ENCODE data around the gene RPS3. TPM values are rescaled to one million over a fixed set of nuclear protein-coding genes. Genes with fewer than 3 reads are reported as not detected.

Gene RPS3
- total and polyA plus RNA-seq, 9 of the 15 experiments (the other 6 are each of a cell fraction or from before 2014, with no cell fraction given) = 2,700 to 5,771 (median 3,679) TPM

GRCh38 chr11:75376175-75376574, 23.1 kb upstream of the RPS3 start (continued):
- TF ChIP-seq, protein P1, sequence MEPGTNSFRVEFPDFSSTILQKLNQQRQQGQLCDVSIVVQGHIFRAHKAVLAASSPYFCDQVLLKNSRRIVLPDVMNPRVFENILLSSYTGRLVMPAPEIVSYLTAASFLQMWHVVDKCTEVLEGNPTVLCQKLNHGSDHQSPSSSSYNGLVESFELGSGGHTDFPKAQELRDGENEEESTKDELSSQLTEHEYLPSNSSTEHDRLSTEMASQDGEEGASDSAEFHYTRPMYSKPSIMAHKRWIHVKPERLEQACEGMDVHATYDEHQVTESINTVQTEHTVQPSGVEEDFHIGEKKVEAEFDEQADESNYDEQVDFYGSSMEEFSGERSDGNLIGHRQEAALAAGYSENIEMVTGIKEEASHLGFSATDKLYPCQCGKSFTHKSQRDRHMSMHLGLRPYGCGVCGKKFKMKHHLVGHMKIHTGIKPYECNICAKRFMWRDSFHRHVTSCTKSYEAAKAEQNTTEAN (CRISPR knock-in tag; IDR thresholded peaks at IDR 0.05) = no peak
- 0 out of 2 replicates have a peak, but pooled peaks have one; percentile 17 for TF ChIP-seq ESRRA (IDR thresholded peaks at IDR 0.05; ENCODE audit: borderline replicate concordance, low read depth)
- no peak for TF ChIP-seq PURB (CRISPR knock-in tag; IDR thresholded peaks at IDR 0.05; ENCODE audit: low read depth)
- TF ChIP-seq ZNF395 (CRISPR knock-in tag; IDR thresholded peaks at IDR 0.05) = no peak
- no peak for TF ChIP-seq RREB1 (CRISPR knock-in tag; IDR thresholded peaks at IDR 0.05)
- no peak for TF ChIP-seq TAL1 (IDR thresholded peaks at IDR 0.05)
- TF ChIP-seq, protein P2, sequence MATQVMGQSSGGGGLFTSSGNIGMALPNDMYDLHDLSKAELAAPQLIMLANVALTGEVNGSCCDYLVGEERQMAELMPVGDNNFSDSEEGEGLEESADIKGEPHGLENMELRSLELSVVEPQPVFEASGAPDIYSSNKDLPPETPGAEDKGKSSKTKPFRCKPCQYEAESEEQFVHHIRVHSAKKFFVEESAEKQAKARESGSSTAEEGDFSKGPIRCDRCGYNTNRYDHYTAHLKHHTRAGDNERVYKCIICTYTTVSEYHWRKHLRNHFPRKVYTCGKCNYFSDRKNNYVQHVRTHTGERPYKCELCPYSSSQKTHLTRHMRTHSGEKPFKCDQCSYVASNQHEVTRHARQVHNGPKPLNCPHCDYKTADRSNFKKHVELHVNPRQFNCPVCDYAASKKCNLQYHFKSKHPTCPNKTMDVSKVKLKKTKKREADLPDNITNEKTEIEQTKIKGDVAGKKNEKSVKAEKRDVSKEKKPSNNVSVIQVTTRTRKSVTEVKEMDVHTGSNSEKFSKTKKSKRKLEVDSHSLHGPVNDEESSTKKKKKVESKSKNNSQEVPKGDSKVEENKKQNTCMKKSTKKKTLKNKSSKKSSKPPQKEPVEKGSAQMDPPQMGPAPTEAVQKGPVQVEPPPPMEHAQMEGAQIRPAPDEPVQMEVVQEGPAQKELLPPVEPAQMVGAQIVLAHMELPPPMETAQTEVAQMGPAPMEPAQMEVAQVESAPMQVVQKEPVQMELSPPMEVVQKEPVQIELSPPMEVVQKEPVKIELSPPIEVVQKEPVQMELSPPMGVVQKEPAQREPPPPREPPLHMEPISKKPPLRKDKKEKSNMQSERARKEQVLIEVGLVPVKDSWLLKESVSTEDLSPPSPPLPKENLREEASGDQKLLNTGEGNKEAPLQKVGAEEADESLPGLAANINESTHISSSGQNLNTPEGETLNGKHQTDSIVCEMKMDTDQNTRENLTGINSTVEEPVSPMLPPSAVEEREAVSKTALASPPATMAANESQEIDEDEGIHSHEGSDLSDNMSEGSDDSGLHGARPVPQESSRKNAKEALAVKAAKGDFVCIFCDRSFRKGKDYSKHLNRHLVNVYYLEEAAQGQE (IDR thresholded peaks at IDR 0.05; ENCODE audit: borderline replicate concordance) = peak; percentile 70; the same call in 1 of the 2 replicates
- TF ChIP-seq, protein P2 (CRISPR knock-in tag; IDR thresholded peaks at IDR 0.05; ENCODE audit: low read depth) = no peak
- peak; percentile 31; the same call in 1 of the 2 replicates for TF ChIP-seq SMC3 (conservative IDR thresholded peaks at IDR 0.05; ENCODE audit: insufficient read depth, low read depth, low read length)

All from K562 (cell line).